Measurements from ENCODE around the gene EDDM13. TPM values are rescaled to one million over a fixed set of nuclear protein-coding genes. Genes with fewer than 3 reads are reported as not detected.

Gene EDDM13
- total and polyA plus RNA-seq, 2 of the 8 experiments (the other 6 are each of a cell fraction or from before 2014, with no cell fraction given), result not detected

DNA sequence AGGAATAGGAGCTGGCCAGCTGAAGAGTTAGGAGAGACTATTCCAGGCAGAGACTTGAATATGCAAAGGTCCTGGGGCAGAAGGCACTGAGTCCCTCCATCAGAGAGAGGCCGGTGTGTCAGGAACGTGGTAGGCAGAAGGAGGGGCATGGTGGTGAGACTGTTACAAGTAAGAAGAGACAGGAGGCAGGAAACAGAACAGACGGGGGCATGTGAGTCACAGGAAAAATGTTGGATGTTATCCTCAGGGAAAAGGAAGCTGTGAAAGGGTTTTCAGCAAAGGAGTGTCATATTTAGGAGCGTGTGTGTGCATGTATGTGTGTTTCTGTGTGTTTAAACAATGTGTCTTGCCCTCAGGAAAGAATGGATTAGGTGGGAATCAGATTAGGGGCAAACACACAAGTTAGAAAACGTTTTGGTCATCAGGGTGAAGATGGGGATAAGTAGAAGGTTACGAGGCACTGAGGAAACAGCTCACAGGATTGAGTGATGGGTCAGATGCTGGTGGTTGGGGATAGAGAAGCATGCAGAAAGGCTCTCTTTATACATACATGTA lies 1.1 kb downstream of the EDDM13 start:
- Histone ChIP-seq H3K79me2 (ENCODE audit: control insufficient read depth in 1 of 2, insufficient read depth in 2 of 2, low read length in 2 of 2) (no peaks in the 10 kb centered on the region), H2BK5ac (ENCODE audit: low read depth, low read length) (no peak overlapping the region), H3K14ac (ENCODE audit: insufficient read length) (no peak overlapping the region), H3K27me3 (replicated peaks in 1 of 4; ENCODE audit: control insufficient read depth in 3 of 4, extremely low read depth in 1 of 4, insufficient read depth in 3 of 4, low read length in 3 of 4) (no peaks in the 10 kb centered on the region), H2AFZ (ENCODE audit: low read length) (no peak overlapping the region), H3K36me3 (ENCODE audit: control insufficient read depth in 2 of 4, insufficient read depth in 4 of 4, low read length in 3 of 4) (no peaks in the 10 kb centered on the region), H3K27ac (ENCODE audit: low read depth, low read length) (no peak overlapping the region), H3K4me3 (ENCODE audit: extremely low read depth in 1 of 4, insufficient read depth in 2 of 4, low read depth in 3 of 4, low read length in 4 of 4) (no peak overlapping the region), H4K5ac (ENCODE audit: insufficient read length, low read depth, low read length) (no peak overlapping the region), H3K18ac (ENCODE audit: extremely low read depth, low read length) (no peak overlapping the region), H4K91ac (replicated peaks; ENCODE audit: insufficient read length, low read length) (no peak overlapping the region), H4K8ac (ENCODE audit: extremely low read depth, insufficient read depth, low read length) (no peak overlapping the region), H3K4me1 (replicated peaks in 1 of 4; ENCODE audit: control insufficient read depth in 3 of 4, insufficient read depth in 4 of 4, low read length in 3 of 4) (no peaks in the 10 kb centered on the region), H4K20me1 (replicated peaks in 1 of 2; ENCODE audit: control insufficient read depth in 1 of 2, insufficient read depth in 2 of 2, low read length in 2 of 2) (no peaks in the 10 kb centered on the region), H2BK20ac (ENCODE audit: low read length) (no peak overlapping the region), H3K4ac (replicated peaks; ENCODE audit: insufficient read length, low read depth, low read length) (no peak overlapping the region), H3K79me1 (ENCODE audit: low read depth, low read length) (no peaks in the 10 kb centered on the region), H2BK15ac (ENCODE audit: low read length) (no peak overlapping the region), H2AK5ac (ENCODE audit: low read depth, low read length) (no peak overlapping the region), H3K56ac (replicated peaks; ENCODE audit: insufficient read length, low read depth, low read length) (no peak overlapping the region), H3K23ac (ENCODE audit: insufficient read length) (no peak overlapping the region), H3K23me2 (ENCODE audit: low read depth, low read length) (no peaks in the 10 kb centered on the region), H2BK120ac (replicated peaks; ENCODE audit: low read depth, low read length) (no peak overlapping the region), H3K9ac (replicated peaks in 1 of 4; ENCODE audit: extremely low read depth in 1 of 4, low read depth in 3 of 4, low read length in 3 of 4) (0 out of 7 replicates have a peak overlapping the region, but pooled peaks of 1 of the 4 experiments have one; percentile 7), H3K9me3 (ENCODE audit: insufficient read depth in 2 of 2, low read depth in 1 of 2, low read length in 1 of 2) (peaks cover 0 to 5% of the 10 kb centered on the region in 2 experiments; a peak in 1 of 4 replicates), H3K4me2 (ENCODE audit: insufficient read depth in 1 of 2, low read depth in 2 of 2, low read length in 2 of 2) (no peak overlapping the region), H2BK12ac (ENCODE audit: low read depth, low read length) (no peak overlapping the region)
- DNase-seq (ENCODE audit: low read depth in 1 of 2, low spot score in 2 of 2) (no peak), FAIRE-seq (no peak)
- no peak for TF ChIP-seq RFX5 (IDR thresholded peaks at IDR 0.05; ENCODE audit: borderline replicate concordance, low read depth, low read length)
- no peak for TF ChIP-seq SP1 (IDR thresholded peaks at IDR 0.05; ENCODE audit: low read depth, low read length)
- TF ChIP-seq EGR1 (IDR thresholded peaks at IDR 0.05; ENCODE audit: borderline replicate concordance, low read depth, low read length), result no peak
- TF ChIP-seq RXRA (IDR thresholded peaks at IDR 0.05; ENCODE audit: insufficient read depth, low read depth, low read length), result no peak
- no peak for TF ChIP-seq EZH2 (IDR thresholded peaks at IDR 0.05; ENCODE audit: low read depth, low read length, severe bottlenecking)
- no peak for TF ChIP-seq NRF1 (IDR thresholded peaks at IDR 0.05; ENCODE audit: low read depth, low read length)
- no peak for TF ChIP-seq POLR2AphosphoS5 (IDR thresholded peaks at IDR 0.05; ENCODE audit: low read depth, low read length)
- TF ChIP-seq SIRT6 (IDR thresholded peaks at IDR 0.05; ENCODE audit: low read length), result no peak
- TF ChIP-seq CHD1 (IDR thresholded peaks at IDR 0.05; ENCODE audit: low read depth, low read length), result no peak
- no peak for TF ChIP-seq BCL11A (IDR thresholded peaks at IDR 0.05; ENCODE audit: low read depth in 2 of 2, low read length in 2 of 2)
- no peak for TF ChIP-seq MAFK (IDR thresholded peaks at IDR 0.05; ENCODE audit: low read depth, low read length)
- TF ChIP-seq CREB1 (IDR thresholded peaks at IDR 0.05), result no peak
- TF ChIP-seq YY1 (IDR thresholded peaks at IDR 0.05; ENCODE audit: low read depth, low read length), result no peak
- TF ChIP-seq TEAD4 (IDR thresholded peaks at IDR 0.05; ENCODE audit: low read depth, low read length), result no peak
- WGBS, 2 experiments (ENCODE audit: extremely low coverage in 1 of 2, insufficient coverage in 1 of 2, insufficient read length in 1 of 2, insufficient replicate concordance in 2 of 2, low coverage in 1 of 2, low lambda C conversion rate in 2 of 2, missing lambda C conversion rate in 1 of 2), result 66% methylated on average over 6 of the region's 6 CpGs; no CpG with 5 or more reads in 1 of the 2 experiments
- ChIA-PET POLR2A (ENCODE audit: partially characterized antibody) (interaction anchor here (0.9 to 1.3 kb wide), 2 partner anchors 11 to 75 kb away, joined by 3 read pairs; no protein-coding TSS in a partner anchor), CTCF (ENCODE audit: partially characterized antibody) (interaction anchor here (0.5 to 3.4 kb wide), 5 partner anchors 13 to 77 kb away, joined by 3 to 11 read pairs (median 4); no protein-coding TSS in a partner anchor)
